Muscle of leg (tissue), 11 donors: ENCODE results near the gene THSD4. TPM values are rescaled to one million over a fixed set of nuclear protein-coding genes. Genes with fewer than 3 reads are reported as not detected.
A peak's percentile ranks its signal among the peaks of the same experiment; 100 is the strongest.

ENCODE experiments used
- DNase-seq: peaks from one replicate; pipeline ENCODE4 v3.0.0; 2013
- H3K27ac ChIP-seq: one replicate; pipeline ENCODE4 v1.5.1; 2013; ENCODE audit warnings: mild to moderate bottlenecking, low read length, control low read depth
- H3K27me3 ChIP-seq: one replicate; pipeline ENCODE4 v1.6.1; 2013; ENCODE audit warnings: low read length; ENCODE audit not compliant: control insufficient read depth, insufficient read depth
- H3K36me3 ChIP-seq: one replicate; pipeline ENCODE4 v1.6.1; 2013; ENCODE audit warnings: low read length; ENCODE audit not compliant: control insufficient read depth, insufficient read depth
- H3K4me1 ChIP-seq: one replicate; pipeline ENCODE4 v1.6.1; 2013; ENCODE audit warnings: low read length; ENCODE audit not compliant: control insufficient read depth, insufficient read depth
- H3K4me3 ChIP-seq: one replicate; pipeline ENCODE4 v1.5.1; 2013; ENCODE audit warnings: low read length, control low read depth
- H3K9me3 ChIP-seq: replicated peaks from 2 replicates; pipeline ENCODE4 v1.6.1; 2013; ENCODE audit warnings: low read depth, low read length; ENCODE audit not compliant: control insufficient read depth
- WGBS: methylation state at CpG from one replicate; pipeline ENCODE4 v1.1.5; 2013; ENCODE audit warnings: missing lambda C conversion rate; ENCODE audit not compliant: insufficient coverage; 5-methylcytosine and 5-hydroxymethylcytosine counted together
- polyA plus RNA-seq, 8 donors: library from polyadenylated mRNA; unstranded; fragments of 120-200 nt; gene quantifications; one replicate each; pipeline versions ENCODE4 v1.2.1 to v1.2.3, GENCODE V29; 2013; ENCODE audit warnings: inconsistent platforms in 1 of 8, low replicate concordance in 1 of 8; ENCODE audit not compliant: insufficient read length in 8 of 8, insufficient read depth in 1 of 8
- total RNA-seq: library from RNA; stranded (reverse); fragments of 120-200 nt; gene quantifications from one replicate; pipeline ENCODE4 v1.2.4, GENCODE V29; 2013

Gene THSD4
- total and polyA plus RNA-seq, 9 donors, result 17.6 to 33.8 (median 25.5) TPM

DNA sequence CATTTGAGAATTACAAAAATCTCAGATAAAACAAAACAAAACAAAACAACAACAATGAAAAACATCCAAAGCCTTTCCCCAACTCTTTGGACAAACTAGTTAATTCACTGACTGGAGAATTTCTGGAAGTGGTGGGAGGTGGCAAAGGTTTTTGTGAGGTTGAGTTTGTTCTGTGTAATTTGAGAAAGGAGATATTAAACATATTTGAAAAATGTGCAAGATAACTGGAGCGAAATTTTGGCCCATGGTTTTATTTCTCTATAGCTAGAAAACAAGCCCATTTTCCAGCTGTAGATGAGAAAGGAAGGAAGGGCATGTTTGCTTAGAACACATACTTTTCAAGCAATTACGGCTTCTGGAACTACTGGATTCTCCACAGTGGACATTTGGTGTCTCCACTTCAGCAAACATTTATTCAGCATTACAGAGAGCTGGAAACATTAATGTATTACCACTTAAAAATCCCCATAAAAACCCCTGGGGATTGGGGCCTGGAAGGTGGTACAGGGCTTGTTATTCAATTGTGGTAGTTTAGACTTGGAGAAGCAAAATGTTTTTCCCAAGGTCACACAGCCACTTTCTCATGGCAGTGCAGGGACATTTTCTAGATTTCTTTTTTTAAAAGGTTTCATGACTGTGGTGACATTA lies 135.8 kb downstream of the THSD4 start:
- no peaks in the 10 kb centered on the region for H3K36me3 ChIP-seq
- DNase-seq, result peak; percentile 45

GRCh38 chr15:71251584-71252043 lies 136.3 kb downstream of the THSD4 start:
- peak; percentile 77 for DNase-seq
- Histone ChIP-seq H3K27ac (peak overlapping the region; percentile 59), H3K36me3 (no peaks in the 10 kb centered on the region), H3K9me3 (no peaks in the 10 kb centered on the region), H3K4me1 (peaks cover 26% of the 10 kb centered on the region), H3K27me3 (no peaks in the 10 kb centered on the region), H3K4me3 (no peak overlapping the region)
- no CpG with 5 or more reads among the region's 4 CpGs for WGBS

More for the DNA sequence above, 135.8 kb downstream of the THSD4 start:
- no CpG with 5 or more reads among the region's 2 CpGs for WGBS
- Histone ChIP-seq H3K4me1 (peaks cover 26% of the 10 kb centered on the region), H3K4me3 (no peak overlapping the region), H3K9me3 (no peaks in the 10 kb centered on the region), H3K27ac (peak overlapping the region; percentile 59), H3K27me3 (no peaks in the 10 kb centered on the region)

DNA sequence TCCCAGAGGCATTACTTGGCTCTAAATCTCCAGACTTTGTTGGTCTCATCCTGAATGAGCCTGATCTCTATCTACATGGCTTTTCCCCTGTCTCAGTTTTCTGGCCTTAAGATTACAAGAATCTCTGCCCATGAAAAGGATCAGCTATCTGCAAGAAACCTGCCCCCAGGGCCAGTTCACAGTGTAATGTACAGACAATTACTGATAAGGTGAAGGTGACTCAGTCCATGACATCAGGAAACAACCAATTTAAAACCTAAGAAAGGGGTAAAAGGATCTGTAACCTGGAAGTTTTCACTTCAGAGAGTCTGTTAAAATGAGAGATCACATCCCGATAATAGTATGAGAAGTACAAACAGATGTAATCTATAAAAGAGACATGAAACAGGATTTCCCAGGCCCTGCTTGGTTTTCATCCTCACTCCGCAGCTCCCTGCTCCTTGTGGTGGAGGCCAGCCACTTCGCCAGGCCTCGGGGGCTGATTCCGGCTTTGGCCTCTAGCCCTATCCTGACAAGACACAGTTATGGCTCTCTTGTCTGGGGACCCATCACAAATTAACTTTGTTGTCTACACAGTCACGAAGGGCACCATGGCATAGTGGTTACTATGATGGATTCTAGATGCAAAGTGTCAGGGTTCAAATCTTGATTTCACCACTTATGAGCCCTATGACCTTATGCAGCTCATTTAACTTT lies 136.9 kb downstream of the THSD4 start:
- DNase-seq, result no peak
- WGBS, result 44% methylated on average over 3 of the region's 6 CpGs
- Histone ChIP-seq H3K4me1 (peaks cover 26% of the 10 kb centered on the region), H3K9me3 (no peaks in the 10 kb centered on the region), H3K36me3 (no peaks in the 10 kb centered on the region), H3K4me3 (no peak overlapping the region), H3K27me3 (no peaks in the 10 kb centered on the region), H3K27ac (peak overlapping the region; percentile 59)

- Histone ChIP-seq H3K36me3 (no peaks in the 10 kb centered on the region), H3K27me3 (no peaks in the 10 kb centered on the region), H3K9me3 (no peaks in the 10 kb centered on the region), H3K4me3 (no peak overlapping the region), H3K4me1 (peaks cover 26% of the 10 kb centered on the region), H3K27ac (no peak overlapping the region)
- no peak for DNase-seq
- 92% methylated on average over 3 of the region's 3 CpGs for WGBS
Observed at GRCh38 chr15:71252740-71253047, 137.4 kb downstream of the THSD4 start.

DNA sequence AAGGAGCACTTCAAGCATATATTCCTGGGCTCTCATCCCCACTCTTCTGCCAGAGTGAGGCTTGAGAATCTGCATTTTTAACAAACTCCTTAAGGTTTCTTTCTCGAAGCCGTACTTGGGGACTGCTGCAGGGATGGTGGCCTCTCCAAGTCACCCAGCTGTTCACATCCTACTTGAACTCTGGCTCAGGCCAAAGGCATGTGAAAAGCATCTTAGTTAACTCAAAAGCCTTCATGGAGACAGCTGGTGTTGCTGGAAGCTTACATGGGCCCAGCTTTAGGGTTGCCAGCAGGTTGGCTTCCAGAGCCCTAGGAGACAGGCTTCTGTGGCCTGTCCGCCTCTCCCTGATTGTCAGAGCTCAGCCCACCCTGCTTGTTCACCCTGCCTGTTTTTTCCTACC lies 139.2 kb downstream of the THSD4 start:
- Histone ChIP-seq H3K27ac (peak overlapping the region; percentile 53), H3K9me3 (no peaks in the 10 kb centered on the region), H3K36me3 (peaks cover 3% of the 10 kb centered on the region), H3K4me1 (peaks cover 23% of the 10 kb centered on the region), H3K27me3 (no peaks in the 10 kb centered on the region), H3K4me3 (no peak overlapping the region)
- 54% methylated on average over 3 of the region's 3 CpGs for WGBS
- DNase-seq, result peak; percentile 90

- H3K27ac ChIP-seq, result no peak overlapping the region
- H3K27me3 ChIP-seq, result no peaks in the 10 kb centered on the region
- H3K9me3 ChIP-seq, result no peaks in the 10 kb centered on the region
- 61% methylated on average over 4 of the region's 5 CpGs for WGBS
- H3K36me3 ChIP-seq, result peaks cover 3% of the 10 kb centered on the region
- peak; percentile 38 for DNase-seq
- H3K4me3 ChIP-seq, result no peak overlapping the region
- H3K4me1 ChIP-seq, result peaks cover 16% of the 10 kb centered on the region
Observed at GRCh38 chr15:71256934-71257664, 141.8 kb downstream of the THSD4 start.

DNA sequence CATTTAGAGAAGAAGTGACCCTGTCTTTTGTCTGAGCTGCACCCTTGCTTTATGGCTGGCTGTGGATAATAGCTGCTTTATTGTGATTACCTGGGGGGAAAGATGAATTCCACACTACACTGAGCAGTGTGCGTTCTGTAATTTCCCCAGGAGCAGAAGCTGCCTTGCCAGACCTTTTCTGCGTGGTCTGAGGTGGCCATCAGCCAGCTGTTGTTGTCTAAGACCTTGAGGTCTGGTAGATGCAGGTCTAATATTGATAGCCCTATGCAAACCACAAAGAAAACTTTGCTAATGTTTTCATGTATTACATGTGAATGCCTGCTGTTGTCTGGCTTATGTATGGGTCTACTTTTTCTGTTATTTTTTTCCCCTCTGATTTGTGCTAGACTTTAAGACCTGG lies 144.6 kb downstream of the THSD4 start:
- Histone ChIP-seq H3K36me3 (peaks cover 3% of the 10 kb centered on the region), H3K27me3 (no peaks in the 10 kb centered on the region), H3K9me3 (no peaks in the 10 kb centered on the region), H3K4me3 (no peak overlapping the region), H3K27ac (no peak overlapping the region), H3K4me1 (peaks cover 7% of the 10 kb centered on the region)
- no peak for DNase-seq
- no CpG with 5 or more reads among the region's 2 CpGs for WGBS

- H3K27me3 ChIP-seq, result no peaks in the 10 kb centered on the region
- H3K36me3 ChIP-seq, result peaks cover 3% of the 10 kb centered on the region
- no peak overlapping the region for H3K4me3 ChIP-seq
- DNase-seq, result no peak
- no peaks in the 10 kb centered on the region for H3K9me3 ChIP-seq
- peaks cover 3% of the 10 kb centered on the region for H3K4me1 ChIP-seq
- no peak overlapping the region for H3K27ac ChIP-seq
- WGBS, result no CpG with 5 or more reads among the region's 2 CpGs
Observed at GRCh38 chr15:71261418-71261817, 146.1 kb downstream of the THSD4 start.

- WGBS, result no CpG with 5 or more reads among the region's 6 CpGs
- Histone ChIP-seq H3K36me3 (peaks cover 3% of the 10 kb centered on the region), H3K4me3 (no peak overlapping the region), H3K27ac (no peak overlapping the region), H3K27me3 (no peaks in the 10 kb centered on the region), H3K9me3 (no peaks in the 10 kb centered on the region), H3K4me1 (peaks cover 3% of the 10 kb centered on the region)
- DNase-seq, result peak; percentile 22
Observed at GRCh38 chr15:71261909-71262308, 146.6 kb downstream of the THSD4 start.

GRCh38 chr15:71262599-71262998 lies 147.3 kb downstream of the THSD4 start:
- WGBS, result 60% methylated on average over 1 of the region's 3 CpGs
- no peaks in the 10 kb centered on the region for H3K9me3 ChIP-seq
- no peaks in the 10 kb centered on the region for H3K27me3 ChIP-seq
- no peak overlapping the region for H3K4me3 ChIP-seq
- DNase-seq, result no peak
- H3K36me3 ChIP-seq, result peaks cover 3% of the 10 kb centered on the region
- peaks cover 3% of the 10 kb centered on the region for H3K4me1 ChIP-seq
- no peak overlapping the region for H3K27ac ChIP-seq
